ENCODE measurements around the gene BICDL2.

DNA sequence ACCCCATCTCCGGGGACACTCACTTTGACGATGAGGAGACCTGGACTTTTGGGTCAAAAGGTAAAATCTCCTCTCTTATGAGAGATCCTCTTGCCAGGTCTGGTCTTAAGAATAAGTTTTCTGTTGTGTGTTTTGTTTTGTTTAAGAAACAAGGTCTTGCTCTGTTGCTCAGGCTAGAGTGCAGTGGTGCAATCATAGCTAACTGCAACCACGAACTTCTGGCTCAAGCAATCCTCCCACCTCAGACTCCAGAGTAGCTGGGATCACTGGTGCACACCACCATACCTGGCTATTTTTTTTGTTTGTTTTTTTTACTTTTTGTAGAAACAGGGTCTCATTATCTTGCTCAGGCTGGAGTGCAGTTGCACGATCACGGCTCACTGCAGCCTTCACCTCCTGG, 13.7 kb upstream of the BICDL2 start:
- TF ChIP-seq EGR1 (IDR thresholded peaks at IDR 0.05; ENCODE audit: borderline replicate concordance, low read depth, low read length) (no peak), EP300 (IDR thresholded peaks at IDR 0.05; ENCODE audit: borderline replicate concordance in 1 of 2, low read depth in 2 of 2, low read length in 2 of 2) (no peak), EZH2 (IDR thresholded peaks at IDR 0.05; ENCODE audit: low read depth, low read length, severe bottlenecking) (no peak), POLR2A (IDR thresholded peaks at IDR 0.05; ENCODE audit: control extremely low read depth in 1 of 2, low read depth in 2 of 2, low read length in 2 of 2) (no peak), CTCF (IDR thresholded peaks at IDR 0.05; ENCODE audit: control extremely low read depth in 1 of 3, insufficient read depth in 1 of 3, low read depth in 1 of 3, low read length in 3 of 3) (no peak), GABPA (IDR thresholded peaks at IDR 0.05; ENCODE audit: borderline replicate concordance, insufficient read depth, low read length) (no peak)
- TF ChIP-seq, protein P1, sequence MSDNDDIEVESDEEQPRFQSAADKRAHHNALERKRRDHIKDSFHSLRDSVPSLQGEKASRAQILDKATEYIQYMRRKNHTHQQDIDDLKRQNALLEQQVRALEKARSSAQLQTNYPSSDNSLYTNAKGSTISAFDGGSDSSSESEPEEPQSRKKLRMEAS (IDR thresholded peaks at IDR 0.05) = no peak

Measured in H1 (cell line).